ENCODE measurements around the gene APOBEC3H. TPM values are rescaled to one million over a fixed set of nuclear protein-coding genes. Genes with fewer than 3 reads are reported as not detected.

APOBEC3H gene
- total and polyA plus RNA-seq, 2 donors (not counting 3 experiments of a cell fraction or from before 2014, with no cell fraction given) = not detected

- H3K27me3 ChIP-seq (ENCODE audit: control insufficient read depth in 2 of 2, insufficient read depth in 2 of 2, low read length in 2 of 2) = peaks cover 0 to 4% of the 10 kb centered on the region in 2 experiments
- H3K4me1 ChIP-seq (ENCODE audit: control insufficient read depth, extremely low read depth, insufficient read depth, low read length) = no peaks in the 10 kb centered on the region
- no peaks in the 10 kb centered on the region for H3K36me3 ChIP-seq (ENCODE audit: control insufficient read depth in 2 of 2, extremely low read depth in 1 of 2, insufficient read depth in 2 of 2, low read length in 2 of 2)
- BruUV-seq (replicated peaks) = no TSS peak
- dilution Hi-C loops (cut with MboI; ENCODE audit: extremely low pct_ligation_motif_present, low sequenced_read_pairs) (no loop called here), intact Hi-C loops (cut with micrococcal nuclease) (no loop called here)
- H3K4me2 ChIP-seq (ENCODE audit: insufficient read depth, low read length) = no peak overlapping the region
- no peaks in the 10 kb centered on the region for H3K79me2 ChIP-seq (ENCODE audit: control insufficient read depth, insufficient read depth, low read length)
- ChIA-PET POLR2A (no interaction called here), CTCF (interaction anchor here (1.0 kb wide), 1 partner anchor 29 kb away, joined by 3 read pairs; no protein-coding TSS in a partner anchor)
- no peaks in the 10 kb centered on the region for H3K9me1 ChIP-seq (replicated peaks; ENCODE audit: control insufficient read depth, extremely low read depth, insufficient read depth, low read length)
- FAIRE-seq (no peak), DNase-seq (ENCODE audit: low read depth, low spot score) (no peak)
- H3K4me3 ChIP-seq (replicated peaks in 1 of 3; ENCODE audit: insufficient read depth in 1 of 3, low read depth in 1 of 3, low read length in 3 of 3) = no peak overlapping the region
- H3K27ac ChIP-seq (ENCODE audit: insufficient read depth, low read depth, low read length) = no peak overlapping the region
- no peak overlapping the region for H2AFZ ChIP-seq (ENCODE audit: low read depth, low read length)
- H4K20me1 ChIP-seq (replicated peaks; ENCODE audit: control insufficient read depth, extremely low read depth, insufficient read depth, low read length) = no peaks in the 10 kb centered on the region
- no peaks in the 10 kb centered on the region for H3K9me3 ChIP-seq (replicated peaks; ENCODE audit: control insufficient read depth, insufficient read depth, low read length)
- TF ChIP-seq MAX (IDR thresholded peaks at IDR 0.05; ENCODE audit: insufficient read depth, insufficient read length) (no peak), JUN (IDR thresholded peaks at IDR 0.05; ENCODE audit: borderline replicate concordance, insufficient read depth, insufficient read length, low read depth) (no peak)
- no peak overlapping the region for H3K9ac ChIP-seq (replicated peaks; ENCODE audit: extremely low read depth, insufficient read depth, low read length)
Measured at GRCh38 chr22:39092111-39092862, 4.8 kb upstream of the APOBEC3H start.

- Histone ChIP-seq H3K4me3 (replicated peaks in 1 of 3; ENCODE audit: insufficient read depth in 1 of 3, low read depth in 1 of 3, low read length in 3 of 3) (no peak overlapping the region), H4K20me1 (replicated peaks; ENCODE audit: control insufficient read depth, extremely low read depth, insufficient read depth, low read length) (no peaks in the 10 kb centered on the region), H2AFZ (ENCODE audit: low read depth, low read length) (no peak overlapping the region), H3K9me1 (replicated peaks; ENCODE audit: control insufficient read depth, extremely low read depth, insufficient read depth, low read length) (no peaks in the 10 kb centered on the region), H3K27ac (ENCODE audit: insufficient read depth, low read depth, low read length) (no peak overlapping the region), H3K79me2 (ENCODE audit: control insufficient read depth, insufficient read depth, low read length) (no peaks in the 10 kb centered on the region), H3K9me3 (replicated peaks; ENCODE audit: control insufficient read depth, insufficient read depth, low read length) (no peaks in the 10 kb centered on the region), H3K36me3 (ENCODE audit: control insufficient read depth in 2 of 2, extremely low read depth in 1 of 2, insufficient read depth in 2 of 2, low read length in 2 of 2) (no peaks in the 10 kb centered on the region), H3K27me3 (ENCODE audit: control insufficient read depth in 2 of 2, insufficient read depth in 2 of 2, low read length in 2 of 2) (peaks cover 0 to 4% of the 10 kb centered on the region in 2 experiments), H3K9ac (replicated peaks; ENCODE audit: extremely low read depth, insufficient read depth, low read length) (no peak overlapping the region), H3K4me1 (ENCODE audit: control insufficient read depth, extremely low read depth, insufficient read depth, low read length) (no peaks in the 10 kb centered on the region), H3K4me2 (ENCODE audit: insufficient read depth, low read length) (no peak overlapping the region)
- intact Hi-C loops (cut with micrococcal nuclease) (no loop called here), dilution Hi-C loops (cut with MboI; ENCODE audit: extremely low pct_ligation_motif_present, low sequenced_read_pairs) (no loop called here)
- BruUV-seq (replicated peaks) = no TSS peak
- FAIRE-seq = no peak
- DNase-seq (ENCODE audit: low read depth, low spot score) = no peak
- no peak for TF ChIP-seq POLR2A (IDR thresholded peaks at IDR 0.05; ENCODE audit: low read depth, low read length)
- TF ChIP-seq MAX (IDR thresholded peaks at IDR 0.05; ENCODE audit: insufficient read depth, insufficient read length) = no peak
- no peak for TF ChIP-seq GATA2 (IDR thresholded peaks at IDR 0.05; ENCODE audit: insufficient read depth, insufficient read length, low read depth, low read length)
- TF ChIP-seq JUN (IDR thresholded peaks at IDR 0.05; ENCODE audit: borderline replicate concordance, insufficient read depth, insufficient read length, low read depth) = no peak
- TF ChIP-seq CTCF (IDR thresholded peaks at IDR 0.05; ENCODE audit: extremely low read depth in 1 of 2, insufficient read depth in 1 of 2, low read depth in 1 of 2, low read length in 2 of 2) = no peak
- no peak for TF ChIP-seq MYC (IDR thresholded peaks at IDR 0.05; ENCODE audit: low read depth, low read length)
- TF ChIP-seq EZH2 (IDR thresholded peaks at IDR 0.05; ENCODE audit: borderline replicate concordance, low read depth, low read length, severe bottlenecking) = no peak
- TF ChIP-seq POLR2AphosphoS5 (IDR thresholded peaks at IDR 0.05; ENCODE audit: insufficient read depth, low read depth, low read length) = no peak
- no peak for TF ChIP-seq FOS (IDR thresholded peaks at IDR 0.05; ENCODE audit: borderline replicate concordance, insufficient read depth, low read length)
- CTCF ChIA-PET = interaction anchor here (0.9 to 1.1 kb wide), 2 partner anchors 24 to 27 kb away, joined by 4 to 5 read pairs; no protein-coding TSS in a partner anchor
- POLR2A ChIA-PET = no interaction called here
Measured at GRCh38 chr22:39094717-39095389, 2.2 kb upstream of the APOBEC3H start.
